Keratinocyte (primary cell): Measurements from ENCODE around the gene HECA. TPM values are rescaled to one million over a fixed set of nuclear protein-coding genes. Genes with fewer than 3 reads are reported as not detected.

ENCODE experiments used
- DNase-seq: peaks from one replicate; pipeline ENCODE4 v3.0.0-alpha.2; 2011; ENCODE audit warnings: low read depth, missing footprints, low spot score
- FAIRE-seq: peaks from 2 replicates; lab custom pipeline; 2011; peaks lifted over from hg19 to GRCh38; lab: Jason Lieb, UNC
- H2AFZ ChIP-seq: 2 replicates; pipeline ENCODE4 v1.6.0; 2012; ENCODE audit warnings: low read length, control low read depth, inconsistent platforms; ENCODE audit not compliant: control insufficient read depth
- H3K27ac ChIP-seq: 2 replicates; pipeline ENCODE4 v1.5.1; 2011; ENCODE audit warnings: low read length; ENCODE audit not compliant: control insufficient read depth, insufficient read depth
- H3K27me3 ChIP-seq: 3 replicates; pipeline ENCODE4 v1.6.0; 2011; ENCODE audit warnings: low read length; ENCODE audit not compliant: control insufficient read depth, insufficient read depth; ENCODE audit errors: extremely low read depth
- H3K36me3 ChIP-seq, 2 experiments: 2 replicates in 1 of 2; 3 replicates in 1 of 2; pipeline ENCODE4 v1.5.1; 2011; ENCODE audit warnings: low read length in 2 of 2, mild to moderate bottlenecking in 1 of 2; ENCODE audit not compliant: control insufficient read depth in 2 of 2, insufficient read depth in 2 of 2; ENCODE audit errors: extremely low read depth in 1 of 2
- H3K4me1 ChIP-seq: 3 replicates; pipeline ENCODE4 v1.5.1; 2011; ENCODE audit warnings: low read length; ENCODE audit not compliant: control insufficient read depth, insufficient read depth; ENCODE audit errors: extremely low read depth
- H3K4me2 ChIP-seq: 3 replicates; pipeline ENCODE4 v1.6.0; 2011; ENCODE audit warnings: low read depth, low read length; ENCODE audit not compliant: control insufficient read depth, insufficient read depth; ENCODE audit errors: extremely low read depth
- H3K4me3 ChIP-seq, 3 experiments: fragments of 200-600 bp in 1 of 3; sonication (generic) in 1 of 3; 2 replicates in 2 of 3; 3 replicates in 1 of 3; pipeline ENCODE4 v1.5.1; 2011 to 2016; ENCODE audit warnings: low read length in 3 of 3, mild to moderate bottlenecking in 3 of 3, control low read depth in 2 of 3, inconsistent platforms in 1 of 3, low read depth in 1 of 3, mixed read lengths in 1 of 3, mixed run types in 1 of 3, moderate library complexity in 1 of 3; ENCODE audit not compliant: control insufficient read depth in 2 of 3, insufficient read depth in 2 of 3; ENCODE audit errors: extremely low read depth in 1 of 3
- H3K79me2 ChIP-seq: 2 replicates; pipeline ENCODE4 v1.6.0; 2012; ENCODE audit warnings: low read length; ENCODE audit not compliant: control insufficient read depth, insufficient read depth
- H3K9ac ChIP-seq: 3 replicates; pipeline ENCODE4 v1.6.0; 2011; ENCODE audit warnings: low read length; ENCODE audit not compliant: control insufficient read depth, insufficient read depth; ENCODE audit errors: extremely low read depth
- H3K9me1 ChIP-seq: 3 replicates; pipeline ENCODE4 v1.6.0; 2011; ENCODE audit warnings: low read length; ENCODE audit not compliant: control insufficient read depth, insufficient read depth; ENCODE audit errors: extremely low read depth
- H3K9me3 ChIP-seq: 2 replicates; pipeline ENCODE4 v1.5.1; 2012; ENCODE audit warnings: low read depth, low read length; ENCODE audit not compliant: control insufficient read depth
- H4K20me1 ChIP-seq: 3 replicates; pipeline ENCODE4 v1.6.0; 2011; ENCODE audit warnings: low read length; ENCODE audit not compliant: control insufficient read depth, insufficient read depth; ENCODE audit errors: extremely low read depth
- EZH2 ChIP-seq: IDR thresholded peaks from one replicate; pipeline ENCODE4 v1.6.1; 2012; ENCODE audit warnings: inconsistent platforms, mild to moderate bottlenecking, low read length, moderate library complexity
- dilution Hi-C: fragments of 300-500 bp; cut with MboI; formaldehyde crosslinking; loops from one replicate; pipeline ENCODE4 v1.7.0; 2020; ENCODE audit warnings: low sequenced_read_pairs; ENCODE audit not compliant: extremely low pct_ligation_motif_present
- polyA plus RNA-seq, 5 experiments: library from polyadenylated mRNA; depleted of rRNA in 3 of 5; stranded (reverse) in 3 of 5; stranded (forward) in 1 of 5; unstranded in 1 of 5; fragments of >200 nt; gene quantifications; 1 replicate in 1 of 5; 2 replicates in 3 of 5; 3 replicates in 1 of 5; pipeline versions ENCODE4 v1.2.1 to v1.2.3, GENCODE V29; 2011 to 2012; ENCODE audit warnings: missing spikeins in 2 of 5, low read depth in 1 of 5, low replicate concordance in 1 of 5
- TF ChIP-seq, protein P1 (sequence below), 3 experiments: IDR thresholded peaks in 1 of 3; conservative IDR thresholded peaks in 1 of 3; optimal IDR thresholded peaks in 1 of 3; 2 replicates in 2 of 3; 3 replicates in 1 of 3; pipeline versions ENCODE3 to v1.5.1; 2011; ENCODE audit warnings: low read length in 3 of 3, mild to moderate bottlenecking in 3 of 3, moderate library complexity in 2 of 3, control low read depth in 1 of 3, inconsistent platforms in 1 of 3; ENCODE audit not compliant: insufficient read depth in 2 of 3; ENCODE audit errors: extremely low read depth in 1 of 3

Gene HECA
- polyA plus RNA-seq, 1 donor (not counting 4 experiments of a cell fraction or from before 2014, with no cell fraction given), result 12.3 TPM

DNA sequence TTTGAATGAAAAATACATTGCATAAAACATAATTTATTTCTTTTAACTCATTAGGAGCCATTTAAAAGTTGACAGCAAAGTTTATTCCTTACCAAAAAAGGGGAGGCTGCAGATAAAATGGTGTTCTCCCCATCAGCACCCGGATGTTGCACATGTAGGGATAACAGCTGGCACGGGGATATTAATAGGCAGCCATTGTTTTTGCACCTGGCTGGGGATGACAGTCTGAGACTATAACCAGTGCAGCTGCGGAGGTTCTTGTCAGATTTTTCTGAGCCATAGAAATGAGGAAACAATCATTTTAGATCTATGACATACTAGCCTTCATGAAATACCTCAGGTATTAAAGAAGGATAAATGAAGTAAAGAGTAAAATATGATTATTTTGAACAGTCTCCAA lies 20.1 kb upstream of the HECA start:
- no peaks in the 10 kb centered on the region for H3K9me3 ChIP-seq
- H3K4me3 ChIP-seq, result no peak overlapping the region
- dilution Hi-C loops, result no loop called here
- peaks cover 21% of the 10 kb centered on the region for H3K4me1 ChIP-seq
- H3K9ac ChIP-seq, result no peak overlapping the region
- H3K27ac ChIP-seq, result no peak overlapping the region
- H3K9me1 ChIP-seq, result no peaks in the 10 kb centered on the region
- H2AFZ ChIP-seq, result no peak overlapping the region
- DNase-seq (no peak), FAIRE-seq (no peak)
- no peaks in the 10 kb centered on the region for H3K79me2 ChIP-seq
- H3K36me3 ChIP-seq, result no peaks in the 10 kb centered on the region
- H3K4me2 ChIP-seq, result no peak overlapping the region
- TF ChIP-seq, protein P1, sequence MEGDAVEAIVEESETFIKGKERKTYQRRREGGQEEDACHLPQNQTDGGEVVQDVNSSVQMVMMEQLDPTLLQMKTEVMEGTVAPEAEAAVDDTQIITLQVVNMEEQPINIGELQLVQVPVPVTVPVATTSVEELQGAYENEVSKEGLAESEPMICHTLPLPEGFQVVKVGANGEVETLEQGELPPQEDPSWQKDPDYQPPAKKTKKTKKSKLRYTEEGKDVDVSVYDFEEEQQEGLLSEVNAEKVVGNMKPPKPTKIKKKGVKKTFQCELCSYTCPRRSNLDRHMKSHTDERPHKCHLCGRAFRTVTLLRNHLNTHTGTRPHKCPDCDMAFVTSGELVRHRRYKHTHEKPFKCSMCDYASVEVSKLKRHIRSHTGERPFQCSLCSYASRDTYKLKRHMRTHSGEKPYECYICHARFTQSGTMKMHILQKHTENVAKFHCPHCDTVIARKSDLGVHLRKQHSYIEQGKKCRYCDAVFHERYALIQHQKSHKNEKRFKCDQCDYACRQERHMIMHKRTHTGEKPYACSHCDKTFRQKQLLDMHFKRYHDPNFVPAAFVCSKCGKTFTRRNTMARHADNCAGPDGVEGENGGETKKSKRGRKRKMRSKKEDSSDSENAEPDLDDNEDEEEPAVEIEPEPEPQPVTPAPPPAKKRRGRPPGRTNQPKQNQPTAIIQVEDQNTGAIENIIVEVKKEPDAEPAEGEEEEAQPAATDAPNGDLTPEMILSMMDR (optimal IDR thresholded peaks at IDR 0.05 in 1 of 3, IDR thresholded peaks at IDR 0.05 in 1 of 3, conservative IDR thresholded peaks at IDR 0.05 in 1 of 3; ENCODE audit: extremely low read depth in 1 of 3, insufficient read depth in 2 of 3, low read length in 3 of 3), result no peak
- no peak for TF ChIP-seq EZH2
- H4K20me1 ChIP-seq, result no peaks in the 10 kb centered on the region
- H3K27me3 ChIP-seq, result no peaks in the 10 kb centered on the region

DNA sequence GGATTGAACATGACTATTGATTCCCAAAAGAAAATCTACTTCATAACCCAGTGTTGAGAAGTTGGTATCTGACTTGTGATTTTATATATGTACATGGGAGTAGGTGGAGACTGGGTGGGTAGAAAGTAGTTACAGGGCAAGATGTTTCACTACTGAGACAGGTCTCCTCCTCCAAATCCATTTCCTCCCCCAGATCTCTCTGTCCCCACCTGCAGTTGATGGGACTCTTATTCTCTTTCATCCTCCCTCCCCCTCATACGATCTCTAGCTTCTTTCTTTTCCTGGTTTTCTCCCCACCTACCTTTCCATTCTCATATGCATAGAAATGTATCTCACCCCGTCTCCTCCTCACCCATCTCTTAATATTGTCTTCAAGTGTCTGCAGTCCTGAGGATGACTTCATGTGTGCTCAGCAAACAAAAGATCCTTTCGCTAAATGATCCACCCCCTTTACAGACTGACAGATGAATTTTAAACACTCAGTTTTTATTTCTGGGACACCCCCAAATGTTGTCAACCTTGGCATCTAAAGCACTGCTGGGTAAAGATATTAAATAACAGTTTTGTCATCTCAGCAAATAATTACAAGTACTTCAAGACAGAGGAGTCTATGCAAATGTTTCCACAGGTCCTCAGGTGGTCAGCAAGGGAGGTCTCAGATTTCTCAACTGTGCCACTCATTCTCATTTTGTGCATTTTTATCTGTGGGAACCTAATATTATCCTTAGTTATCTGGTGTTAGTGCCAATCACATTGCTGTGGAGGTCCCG lies 18.7 kb upstream of the HECA start:
- no peaks in the 10 kb centered on the region for H3K36me3 ChIP-seq
- H3K4me1 ChIP-seq, result peaks cover 21% of the 10 kb centered on the region
- no peaks in the 10 kb centered on the region for H3K79me2 ChIP-seq
- TF ChIP-seq, protein P1 (optimal IDR thresholded peaks at IDR 0.05 in 1 of 3, IDR thresholded peaks at IDR 0.05 in 1 of 3, conservative IDR thresholded peaks at IDR 0.05 in 1 of 3; ENCODE audit: extremely low read depth in 1 of 3, insufficient read depth in 2 of 3, low read length in 3 of 3), result no peak
- no peak for TF ChIP-seq EZH2
- no peak overlapping the region for H3K9ac ChIP-seq
- H3K9me3 ChIP-seq, result no peaks in the 10 kb centered on the region
- no peak overlapping the region for H3K4me2 ChIP-seq
- no peak overlapping the region for H3K27ac ChIP-seq
- H2AFZ ChIP-seq, result no peak overlapping the region
- DNase-seq (no peak), FAIRE-seq (no peak)
- no peak overlapping the region for H3K4me3 ChIP-seq
- H3K27me3 ChIP-seq, result no peaks in the 10 kb centered on the region
- no peaks in the 10 kb centered on the region for H3K9me1 ChIP-seq
- no peaks in the 10 kb centered on the region for H4K20me1 ChIP-seq
- dilution Hi-C loops, result no loop called here
